Gastroesophageal sphincter (tissue), 4 donors: Measurements from ENCODE around the gene RAB11A. TPM values are rescaled to one million over a fixed set of nuclear protein-coding genes. Genes with fewer than 3 reads are reported as not detected.

Source experiments
- ATAC-seq: fragments of 150-250 bp; one replicate; pipeline ENCODE4 v1.9.1; 2016; ENCODE audit warnings: mild to moderate bottlenecking, moderate library complexity
- H3K27ac ChIP-seq, 4 donors: fragments of 200-600 bp; sonication (generic) in 3 of 4; 1 replicate in 3 of 4; 2 replicates in 1 of 4; pipeline ENCODE4 v1.5.1; 2016 to 2019
- H3K27me3 ChIP-seq: fragments of 200-600 bp; sonication (generic); one replicate; pipeline ENCODE4 v1.5.1; 2019
- H3K36me3 ChIP-seq, 2 donors: fragments of 200-600 bp; sonication (generic); one replicate each; pipeline ENCODE4 v1.5.1; 2019; ENCODE audit warnings: control low read depth in 1 of 2
- H3K4me1 ChIP-seq, 3 donors: fragments of 200-600 bp; sonication (generic); 1 replicate in 2 of 3; 2 replicates in 1 of 3; pipeline ENCODE4 v1.5.1; 2016 to 2019; ENCODE audit warnings: control low read depth in 2 of 3
- H3K4me3 ChIP-seq, 2 donors: fragments of 200-600 bp; sonication (generic); one replicate each; pipeline ENCODE4 v1.5.1; 2019; ENCODE audit warnings: mild to moderate bottlenecking in 1 of 2, moderate library complexity in 1 of 2
- H3K9me3 ChIP-seq, 3 donors: fragments of 200-600 bp; sonication (generic); one replicate each; pipeline ENCODE4 v1.5.1; 2017 to 2019; ENCODE audit warnings: control low read depth in 2 of 3
- CTCF ChIP-seq, 4 experiments: fragments of 200-600 bp in 2 of 4; fragments of 450-650 bp in 2 of 4; sonication (generic) in 1 of 4; IDR thresholded peaks; one replicate each; pipeline ENCODE4 v1.5.1; 2017 to 2019; ENCODE audit warnings: antibody characterized with exemption in 4 of 4, mild to moderate bottlenecking in 2 of 4, moderate library complexity in 2 of 4
- EP300 ChIP-seq: sonication (generic); formaldehyde crosslinking; IDR thresholded peaks from one replicate; pipeline ENCODE4 v1.6.1; 2017; ENCODE audit warnings: antibody characterized with exemption, mild to moderate bottlenecking
- POLR2A ChIP-seq, 2 donors: fragments of 450-650 bp; IDR thresholded peaks; one replicate each; pipeline ENCODE4 v1.6.1; 2017; ENCODE audit warnings: antibody characterized with exemption in 2 of 2, mild to moderate bottlenecking in 2 of 2, moderate library complexity in 1 of 2
- POLR2AphosphoS5 ChIP-seq: sonication (generic); formaldehyde crosslinking; IDR thresholded peaks from one replicate; pipeline ENCODE4 v1.6.1; 2017; ENCODE audit warnings: antibody characterized with exemption
- WGBS, 2 donors: methylation state at CpG; one replicate each; pipeline ENCODE4 v1.1.5; 2018; ENCODE audit warnings: low coverage in 1 of 2; 5-methylcytosine and 5-hydroxymethylcytosine counted together
- total RNA-seq, 4 donors: library from RNA; depleted of rRNA; stranded (reverse); fragments of >200 nt; gene quantifications; one replicate each; pipeline ENCODE4 v1.1.0, GENCODE V29; 2016

Gene RAB11A
- total RNA-seq, 4 donors from 2014 or later = 120 to 257 (median 135) TPM

- Histone ChIP-seq H3K4me3 (no peak overlapping the region), H3K36me3 (peaks cover 0 to 31% of the 10 kb centered on the region in 2 donors), H3K9me3 (no peaks in the 10 kb centered on the region), H3K27ac (no peak overlapping the region), H3K27me3 (no peaks in the 10 kb centered on the region), H3K4me1 (peaks cover 0 to 16% (median 0%) of the 10 kb centered on the region in 3 donors)
- WGBS, 2 donors = 42 to 43% methylated on average over 3 to 4 of the region's 4 CpGs
- no peak for ATAC-seq
- TF ChIP-seq CTCF (IDR thresholded peaks at IDR 0.05) (no peak), EP300 (no peak), POLR2AphosphoS5 (no peak), POLR2A (IDR thresholded peaks at IDR 0.05) (no peak)
Measured at GRCh38 chr15:65914386-65914785, 45.1 kb downstream of the RAB11A start.

GRCh38 chr15:65914981-65915925, 46.0 kb downstream of the RAB11A start:
- H3K4me3 ChIP-seq = no peak overlapping the region
- TF ChIP-seq CTCF (IDR thresholded peaks at IDR 0.05) = no peak
- TF ChIP-seq POLR2A (IDR thresholded peaks at IDR 0.05) = no peak
- no peak for TF ChIP-seq EP300
- TF ChIP-seq POLR2AphosphoS5 = no peak
- H3K9me3 ChIP-seq = no peaks in the 10 kb centered on the region
- H3K27ac ChIP-seq = no peak overlapping the region
- H3K27me3 ChIP-seq = no peaks in the 10 kb centered on the region
- peaks cover 0 to 23% of the 10 kb centered on the region in 2 donors for H3K36me3 ChIP-seq
- WGBS, 2 donors = 100% methylated on average over 1 of the region's 8 CpGs; no CpG with 5 or more reads in 1 of the 2 donors
- ATAC-seq = no peak
- peaks cover 0 to 16% (median 0%) of the 10 kb centered on the region in 3 donors for H3K4me1 ChIP-seq

DNA sequence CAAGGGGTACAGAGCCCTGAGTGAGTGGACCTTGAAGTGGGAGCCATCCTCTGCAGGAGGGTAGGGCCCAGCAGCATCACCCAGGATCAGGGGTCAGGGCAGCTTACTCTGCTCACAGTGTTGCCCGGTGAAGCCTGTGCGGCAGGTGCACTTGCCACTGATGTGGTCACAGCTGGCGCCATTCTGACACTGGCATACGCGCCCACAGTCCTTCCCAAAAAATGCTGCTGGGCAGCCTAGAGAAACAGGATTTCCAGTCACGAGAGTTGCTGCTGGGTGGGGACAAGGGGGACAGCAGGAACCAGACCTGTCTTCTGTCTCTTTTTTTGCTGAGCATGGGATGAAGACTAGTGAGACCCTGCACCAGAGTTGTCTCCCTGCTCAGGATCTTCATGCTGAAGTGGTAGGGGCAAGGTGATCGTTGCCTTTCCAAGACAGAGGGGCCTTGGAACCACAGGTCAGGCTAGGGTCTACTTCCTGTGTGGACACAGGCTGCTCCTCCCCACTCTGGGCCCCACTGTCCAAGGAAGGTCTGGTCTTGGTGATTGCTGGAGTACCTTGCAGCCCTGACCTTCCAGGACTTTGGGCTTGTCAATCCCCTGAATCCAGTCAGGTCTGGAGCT, 46.9 kb downstream of the RAB11A start:
- 55% methylated on average over 2 of the region's 7 CpGs; no CpG with 5 or more reads in 1 of the 2 donors for WGBS, 2 donors
- Histone ChIP-seq H3K4me3 (no peak overlapping the region), H3K9me3 (no peaks in the 10 kb centered on the region), H3K36me3 (peaks cover 0 to 15% of the 10 kb centered on the region in 2 donors), H3K4me1 (peaks cover 0 to 16% (median 0%) of the 10 kb centered on the region in 3 donors), H3K27ac (no peak overlapping the region), H3K27me3 (no peaks in the 10 kb centered on the region)
- TF ChIP-seq POLR2A (IDR thresholded peaks at IDR 0.05) (no peak), EP300 (no peak), CTCF (IDR thresholded peaks at IDR 0.05) (no peak)
- no peak for ATAC-seq

DNA sequence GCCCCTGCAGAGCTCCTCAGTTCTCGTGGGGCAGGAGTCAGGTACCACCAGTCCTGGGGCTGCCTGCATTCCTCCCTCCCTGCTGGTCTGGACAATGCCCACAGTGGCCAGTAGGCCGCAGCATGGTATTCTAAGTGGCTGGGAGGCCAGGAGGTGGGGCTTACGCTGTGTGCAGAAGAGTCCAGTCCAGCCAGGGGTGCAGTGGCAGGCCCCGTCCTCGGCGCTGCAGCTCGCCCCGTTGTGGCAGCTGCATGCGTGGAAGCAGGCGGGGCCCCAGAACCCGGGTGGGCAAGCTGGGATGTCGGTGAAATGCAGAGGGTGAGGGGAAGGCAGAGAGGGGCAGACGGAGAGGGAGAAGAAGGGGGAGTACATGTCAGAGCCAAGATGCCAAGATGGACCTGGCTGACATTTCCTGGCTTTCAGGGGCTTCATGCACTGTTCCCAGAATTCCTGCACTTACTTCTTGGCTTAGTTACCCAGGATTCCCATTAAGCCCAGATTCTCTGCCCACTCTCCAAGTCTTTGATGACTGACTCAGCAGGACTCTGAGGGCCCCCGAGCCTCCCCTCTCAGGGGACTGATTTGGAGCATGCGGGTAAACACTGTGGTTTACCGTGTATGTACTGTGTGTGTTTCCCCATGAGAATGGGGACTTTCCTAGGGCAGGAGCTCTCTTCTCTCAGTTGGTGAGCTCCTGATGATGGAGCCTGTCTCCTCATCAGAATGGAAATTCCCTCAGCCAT, 47.5 kb downstream of the RAB11A start:
- Histone ChIP-seq H3K9me3 (no peaks in the 10 kb centered on the region), H3K27ac (no peak overlapping the region), H3K4me3 (no peak overlapping the region), H3K27me3 (no peaks in the 10 kb centered on the region), H3K4me1 (peaks cover 0 to 16% (median 0%) of the 10 kb centered on the region in 3 donors), H3K36me3 (peaks cover 0 to 8% of the 10 kb centered on the region in 2 donors)
- peak in 3 of 4 experiments; percentile 54 to 63 (median 59) for TF ChIP-seq CTCF (IDR thresholded peaks at IDR 0.05)
- no peak for TF ChIP-seq POLR2AphosphoS5
- TF ChIP-seq POLR2A (IDR thresholded peaks at IDR 0.05) = no peak
- TF ChIP-seq EP300 = no peak
- ATAC-seq = peak; percentile 73
- WGBS, 2 donors = 14% methylated on average over 10 of the region's 16 CpGs; no CpG with 5 or more reads in 1 of the 2 donors
